NAMALWA (cell line): ENCODE results near the gene OMP.

Experiments
- DNase-seq: peaks from one replicate; pipeline ENCODE4 v3.0.0-alpha.2; 2015; ENCODE audit warnings: low spot score

The OMP gene

DNA sequence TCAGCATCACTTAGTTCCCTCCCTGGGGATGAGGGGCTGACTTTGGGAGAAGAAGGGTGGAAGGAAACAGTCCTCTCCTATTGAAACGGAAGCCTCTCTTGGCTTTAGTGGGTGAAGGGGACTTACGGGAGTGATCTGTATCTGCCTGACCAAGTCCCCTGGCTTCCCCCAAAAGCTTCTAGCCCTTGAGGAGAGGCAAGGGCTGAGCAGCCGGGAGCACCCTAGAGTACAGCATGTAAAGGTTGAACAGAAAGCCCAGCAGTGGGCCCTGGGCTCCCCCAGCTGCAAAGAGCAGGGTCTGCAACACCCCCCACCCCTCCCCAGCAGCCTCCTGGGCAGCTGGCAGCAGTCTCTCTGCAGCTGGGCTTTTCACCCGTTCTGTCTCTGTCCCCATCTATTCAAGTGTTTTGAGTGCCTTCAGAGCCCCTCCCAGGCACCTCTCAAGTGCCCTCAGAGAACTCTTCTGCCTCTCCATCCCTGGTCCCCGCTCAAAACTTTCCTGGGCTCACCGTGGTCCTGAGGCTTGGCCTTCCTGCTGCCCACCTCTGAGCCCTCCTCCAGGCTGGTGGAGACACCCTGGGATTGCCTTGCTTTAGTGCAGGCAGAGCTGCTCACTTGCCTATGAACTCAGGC lies 33.2 kb upstream of the OMP start:
- no peak for DNase-seq

DNA sequence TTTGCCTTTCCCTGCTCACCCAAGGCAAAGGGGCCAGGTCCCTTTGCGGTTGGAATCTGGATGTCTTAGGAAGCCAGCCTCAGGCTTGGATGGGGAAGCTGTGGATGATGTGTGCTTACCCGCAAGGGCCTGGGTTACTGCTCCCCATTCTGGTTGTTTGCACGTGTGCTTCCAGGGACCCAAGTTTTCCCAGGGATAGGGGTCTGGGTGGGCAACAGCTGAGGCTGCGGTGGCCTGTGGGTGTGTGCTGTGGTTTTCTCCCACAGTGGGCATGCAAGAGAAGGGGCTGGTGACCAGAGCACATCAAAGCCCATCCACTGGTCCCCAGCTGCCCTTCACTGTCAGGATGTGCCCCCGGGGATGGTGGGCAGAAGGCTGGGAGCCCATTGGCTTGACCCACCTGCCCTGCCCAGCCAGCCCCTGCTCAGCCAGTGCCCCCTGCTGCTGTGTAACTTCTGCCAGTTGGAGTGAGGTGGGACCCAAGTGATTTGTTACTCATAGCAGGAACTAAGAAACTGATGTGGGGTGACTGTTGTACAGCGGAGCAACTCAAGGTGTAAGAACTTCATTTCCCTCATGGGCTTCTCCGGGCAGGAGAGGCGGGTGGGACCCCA lies 32.6 kb upstream of the OMP start:
- DNase-seq = no peak

DNA sequence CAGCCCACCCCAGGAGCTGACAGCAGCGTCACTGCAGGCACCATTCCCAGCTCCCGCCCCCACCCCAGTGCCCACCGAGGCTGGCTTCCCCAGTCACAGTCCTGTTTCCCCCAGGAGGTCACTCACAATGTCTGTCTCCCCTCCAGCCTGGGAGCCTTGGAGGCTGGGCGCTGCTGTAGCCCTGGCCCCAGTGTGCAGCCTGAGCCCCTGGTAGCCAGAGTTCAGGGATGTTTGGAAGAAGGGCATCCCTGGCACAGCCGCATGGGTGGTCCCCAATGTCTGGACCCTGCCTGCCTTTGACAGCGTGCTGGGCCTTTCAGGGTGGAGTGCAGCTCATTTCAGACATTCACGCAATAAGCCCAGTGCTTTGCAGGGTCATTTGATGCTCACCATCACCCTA lies 31.6 kb upstream of the OMP start:
- DNase-seq = no peak

DNA sequence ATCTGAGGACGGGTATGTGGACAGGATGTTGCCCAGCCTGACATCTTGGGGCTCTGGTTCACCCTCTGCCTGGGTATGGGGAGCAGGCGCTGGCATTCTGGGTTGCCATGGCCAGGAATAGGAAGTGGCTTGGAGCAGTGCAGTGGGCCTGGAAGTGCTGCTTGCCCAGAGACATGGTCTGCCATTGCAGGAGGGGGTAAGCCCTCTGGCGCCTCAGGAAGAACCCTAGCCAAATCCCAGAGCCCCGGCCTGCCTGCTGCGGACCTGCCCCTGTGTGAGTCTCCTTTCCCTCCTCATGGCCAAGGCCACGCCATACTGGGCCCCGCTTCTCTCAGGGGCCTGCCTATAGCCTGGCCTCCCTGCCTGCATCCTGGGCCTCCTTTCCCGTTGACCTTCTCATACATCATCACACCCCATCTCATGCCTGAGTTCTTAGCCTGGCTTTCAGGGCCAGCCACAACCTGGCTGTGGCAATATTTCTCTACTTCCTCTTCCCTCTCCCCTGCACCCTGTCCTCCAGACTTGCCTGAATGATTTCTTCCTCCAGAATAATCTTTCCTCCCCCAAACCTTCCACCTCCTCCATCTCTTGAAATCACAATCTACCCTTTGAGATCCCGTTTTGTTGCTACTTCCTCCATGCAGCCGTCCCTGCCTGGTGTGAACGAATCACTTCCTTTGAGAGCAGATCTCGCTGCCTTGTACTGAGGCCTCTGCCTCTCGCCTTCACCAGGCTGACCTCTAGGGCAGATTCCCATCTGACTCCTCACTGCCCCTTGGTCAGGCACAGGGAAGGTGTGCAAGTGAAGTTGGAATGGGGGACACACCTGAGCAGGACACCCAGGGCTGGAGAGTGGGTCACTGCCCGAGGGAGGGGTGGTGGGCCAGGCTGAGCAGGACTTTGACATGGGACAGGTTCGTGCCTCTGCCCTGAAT lies 30.7 kb upstream of the OMP start:
- no peak for DNase-seq

DNA sequence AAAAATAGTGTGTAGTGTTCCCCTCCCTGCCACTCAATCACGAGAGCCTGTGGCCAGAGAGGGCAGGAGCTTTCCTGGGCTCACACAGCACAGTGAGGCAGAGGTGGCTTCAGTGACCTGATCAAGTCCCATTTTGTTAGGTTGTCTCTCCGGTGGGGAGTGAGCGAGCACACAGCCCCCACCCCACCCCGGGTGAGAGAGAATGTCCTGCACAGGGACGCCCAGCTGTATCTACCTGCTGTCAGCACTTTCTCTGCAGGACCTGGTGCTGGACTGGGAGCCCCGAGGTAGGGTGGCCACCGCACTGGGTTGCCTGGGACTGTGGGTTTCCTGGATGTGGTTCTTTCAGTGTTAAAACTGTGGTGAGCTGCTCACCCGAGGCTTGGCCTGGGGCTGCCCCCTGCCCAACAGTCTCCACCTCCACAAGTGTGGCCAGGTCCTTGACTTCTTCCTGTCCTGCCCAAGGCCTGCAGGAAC lies 29.8 kb upstream of the OMP start:
- no peak for DNase-seq

DNA sequence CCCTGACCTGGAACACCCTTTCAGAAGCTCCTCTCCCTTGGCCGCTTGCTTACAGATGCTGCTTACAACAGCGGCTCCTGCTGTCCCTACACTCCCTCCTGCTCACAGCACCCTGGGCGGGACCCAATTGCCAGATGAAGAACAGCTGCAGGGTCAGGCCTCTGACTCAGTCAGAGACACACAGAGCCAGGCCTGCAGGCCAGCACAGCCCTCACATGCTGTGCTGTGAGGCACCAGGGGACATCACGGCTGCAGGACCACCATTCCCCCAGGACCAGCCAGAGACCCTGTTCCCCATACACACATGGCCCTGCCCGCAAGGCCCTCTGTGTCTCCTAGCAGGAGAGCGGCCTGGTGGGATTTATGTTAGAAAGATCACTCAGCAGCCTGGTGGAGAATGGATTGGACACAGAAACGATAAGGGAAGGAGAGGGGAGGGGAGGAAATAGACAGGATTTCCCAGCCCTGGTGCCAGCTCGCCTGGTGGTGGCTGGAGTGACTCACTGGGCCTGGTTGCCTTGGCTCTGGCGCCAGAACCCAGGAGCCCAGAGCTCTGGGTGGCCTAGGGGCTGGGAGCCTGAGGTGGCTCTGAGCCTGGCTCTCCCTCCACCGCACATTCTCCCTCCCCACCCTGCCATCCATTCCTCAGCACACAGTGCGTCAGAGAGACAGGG lies 29.2 kb upstream of the OMP start:
- DNase-seq = no peak

DNA sequence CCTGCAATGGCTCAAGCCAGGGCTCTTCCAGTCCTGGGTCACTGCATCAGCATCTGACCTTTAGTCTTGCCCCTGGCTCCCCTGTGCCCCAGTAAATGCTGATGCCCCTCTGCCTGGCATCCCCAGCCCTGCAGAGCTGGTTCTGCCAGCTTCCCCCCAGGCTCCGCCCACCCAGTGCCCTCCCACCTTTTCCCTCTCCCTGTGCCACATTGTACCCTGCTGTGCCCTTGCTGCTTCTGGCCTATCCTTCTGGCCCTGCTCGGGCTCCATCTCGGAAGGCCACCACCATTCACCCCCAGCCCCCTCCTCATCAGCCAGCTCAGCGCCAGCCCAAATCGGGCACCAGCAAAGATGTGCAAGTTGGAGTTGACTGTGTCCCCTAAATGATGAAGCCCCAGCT lies 28.4 kb upstream of the OMP start:
- no peak for DNase-seq

DNA sequence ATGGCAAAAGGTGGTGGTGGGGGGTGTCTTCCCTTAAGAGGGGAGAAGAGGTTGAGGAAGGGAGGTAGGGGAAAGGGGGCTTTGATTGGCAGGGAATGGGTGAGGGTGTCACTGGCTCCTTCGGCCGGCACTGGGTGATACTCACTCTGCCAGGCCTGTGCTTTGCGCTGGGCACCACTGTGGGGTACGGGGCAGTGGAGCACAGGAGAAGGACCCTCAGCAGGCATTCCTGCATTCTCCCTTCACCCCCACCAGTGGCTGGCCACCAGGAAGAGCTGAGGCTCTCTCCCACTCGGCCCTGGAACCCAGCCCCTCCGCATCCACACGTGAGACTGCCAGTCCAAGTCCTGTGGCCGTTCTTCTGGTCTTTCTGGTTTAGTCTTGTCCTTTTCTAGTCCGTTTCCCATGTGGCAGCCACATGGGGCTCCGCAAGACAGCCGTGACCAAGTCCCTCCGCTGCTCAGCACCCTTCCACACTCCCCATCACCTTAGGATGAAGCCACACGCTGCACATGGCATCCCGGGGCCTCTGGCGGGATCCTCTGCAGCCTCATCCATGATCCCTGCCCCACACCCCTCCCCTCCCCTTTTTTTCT lies 27.9 kb upstream of the OMP start:
- no peak for DNase-seq

DNA sequence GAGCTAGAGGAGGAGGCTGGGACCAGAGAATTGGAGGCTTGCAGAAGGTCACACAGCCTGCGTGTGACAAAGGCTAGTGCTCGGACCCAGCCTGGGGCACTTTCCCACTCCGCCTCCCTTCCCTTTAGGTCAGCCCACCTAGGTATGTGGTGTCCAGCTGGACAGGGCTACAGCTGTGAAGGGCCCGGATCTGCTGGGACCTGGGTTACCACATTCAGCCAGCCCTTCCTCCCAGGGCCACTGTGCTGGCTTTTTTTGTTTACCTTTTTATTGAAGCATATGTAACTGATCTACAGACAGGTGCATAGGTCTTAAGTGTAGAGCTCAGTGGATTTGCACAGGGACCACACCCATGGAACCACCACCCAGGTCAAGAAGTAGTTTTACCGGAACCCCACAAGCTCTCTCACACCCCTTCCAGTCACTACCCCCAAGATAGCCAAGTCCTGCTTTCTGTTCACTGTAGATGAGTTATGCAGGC lies 27.2 kb upstream of the OMP start:
- DNase-seq = no peak

DNA sequence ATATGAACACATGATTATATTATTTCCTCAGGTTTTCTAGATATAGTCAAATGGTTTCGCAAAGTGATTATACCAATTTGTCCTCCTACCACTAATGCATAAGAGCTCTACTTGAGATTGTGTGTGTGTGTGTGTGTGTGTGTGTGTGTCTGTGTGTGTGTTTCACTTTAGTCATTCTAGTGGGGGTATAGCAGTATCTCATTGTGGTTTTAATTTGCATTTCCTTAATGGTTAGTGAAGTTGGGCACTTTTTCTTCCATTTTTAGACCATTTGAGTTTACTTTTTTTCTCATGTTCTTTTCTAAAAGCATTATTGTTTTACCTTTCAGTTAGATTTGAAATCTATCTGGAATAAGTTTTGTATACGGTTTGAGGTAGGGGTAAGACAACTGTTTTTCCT lies 23.0 kb upstream of the OMP start:
- no peak for DNase-seq

DNA sequence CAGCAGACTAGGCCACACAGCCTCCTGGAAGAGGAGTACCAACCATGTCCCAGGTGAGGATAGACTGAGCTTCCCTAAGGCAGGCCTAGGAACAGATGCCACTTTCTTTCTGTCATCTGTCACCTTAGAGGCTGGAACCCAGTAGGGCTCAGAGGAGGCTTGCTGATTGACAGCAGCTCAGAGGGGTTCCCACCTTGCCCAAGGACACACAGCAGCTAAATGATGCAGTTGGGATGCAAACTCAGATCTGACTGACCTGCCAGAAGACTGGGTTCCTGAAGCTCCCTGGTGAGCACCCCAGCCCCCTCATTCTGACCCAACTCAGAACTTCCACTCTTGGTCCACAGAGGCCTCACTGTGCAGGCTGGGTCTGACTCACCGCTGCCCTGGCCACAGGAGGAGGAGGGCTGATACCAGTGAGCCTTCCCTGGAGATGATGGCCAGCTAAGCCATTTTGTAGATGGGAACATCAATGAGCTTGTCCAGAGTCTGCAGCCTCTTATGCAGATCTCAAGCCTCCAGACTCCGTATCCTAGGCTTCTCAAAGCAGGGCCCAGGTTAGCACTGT lies 21.9 kb upstream of the OMP start:
- DNase-seq = no peak

DNA sequence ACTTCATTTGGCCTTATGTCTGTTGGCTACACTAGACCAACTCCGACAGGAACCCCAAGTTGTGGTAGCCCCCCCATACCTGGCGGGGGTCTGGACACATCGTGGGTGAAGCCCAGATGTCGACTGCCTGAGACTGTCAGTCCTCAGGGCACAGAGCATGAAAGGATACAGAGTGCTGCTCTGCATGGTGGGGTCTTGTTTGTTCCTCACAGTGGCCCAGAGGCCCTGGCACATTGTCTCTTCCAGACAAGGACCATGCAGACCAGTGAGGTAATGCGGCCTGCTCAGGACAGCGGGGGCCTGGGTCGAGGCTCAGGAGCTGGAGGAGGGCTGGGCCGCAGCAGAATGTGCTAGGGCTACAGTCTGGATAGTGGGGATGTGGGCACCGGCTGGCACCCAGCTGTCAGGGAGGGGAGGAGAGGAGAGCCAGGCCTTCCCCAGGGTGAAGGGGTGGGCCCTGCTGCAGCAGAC lies 21.2 kb upstream of the OMP start:
- no peak for DNase-seq

DNA sequence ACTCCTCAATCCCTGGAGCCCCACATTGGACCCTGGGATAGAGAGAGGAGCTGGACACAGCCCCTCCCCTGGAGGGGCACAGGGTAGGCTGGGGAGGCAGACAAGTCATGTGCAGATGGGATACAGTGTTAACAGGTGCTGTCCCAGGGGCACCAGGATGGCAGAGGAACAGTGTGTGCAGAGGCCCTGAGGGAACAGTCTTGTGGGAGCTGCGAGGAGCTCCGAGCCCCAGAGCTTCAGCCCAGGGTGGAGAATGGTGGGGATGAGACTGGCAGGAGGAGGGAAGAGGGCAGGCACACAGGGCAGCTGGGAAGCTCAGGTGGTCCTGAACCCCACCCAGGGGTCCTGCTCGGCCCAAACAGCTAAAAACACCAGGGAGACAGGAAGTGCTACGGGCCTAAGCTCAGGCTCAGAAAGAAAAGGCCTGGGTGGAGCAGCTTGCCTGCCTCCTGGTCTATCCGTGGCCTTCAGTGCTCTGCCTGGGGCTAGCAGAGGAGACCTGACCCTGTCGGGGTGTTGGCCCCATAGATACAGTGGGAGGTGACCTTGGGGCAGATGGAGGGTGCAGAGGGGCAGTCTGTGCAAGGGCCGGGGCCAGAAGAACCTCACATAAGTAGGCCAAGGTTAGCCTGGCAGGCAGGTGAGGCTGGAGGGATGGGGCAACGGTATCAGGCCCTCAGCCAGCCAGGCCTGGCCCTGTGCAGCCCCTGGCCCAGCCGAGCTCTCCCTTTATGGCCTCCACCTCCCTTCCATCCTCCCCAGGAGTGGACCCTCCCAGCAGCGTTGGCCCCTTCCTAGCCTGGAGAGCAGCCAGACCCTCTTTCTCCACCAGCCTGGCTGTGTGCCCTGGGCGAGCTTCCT lies 20.4 kb upstream of the OMP start:
- no peak for DNase-seq

DNA sequence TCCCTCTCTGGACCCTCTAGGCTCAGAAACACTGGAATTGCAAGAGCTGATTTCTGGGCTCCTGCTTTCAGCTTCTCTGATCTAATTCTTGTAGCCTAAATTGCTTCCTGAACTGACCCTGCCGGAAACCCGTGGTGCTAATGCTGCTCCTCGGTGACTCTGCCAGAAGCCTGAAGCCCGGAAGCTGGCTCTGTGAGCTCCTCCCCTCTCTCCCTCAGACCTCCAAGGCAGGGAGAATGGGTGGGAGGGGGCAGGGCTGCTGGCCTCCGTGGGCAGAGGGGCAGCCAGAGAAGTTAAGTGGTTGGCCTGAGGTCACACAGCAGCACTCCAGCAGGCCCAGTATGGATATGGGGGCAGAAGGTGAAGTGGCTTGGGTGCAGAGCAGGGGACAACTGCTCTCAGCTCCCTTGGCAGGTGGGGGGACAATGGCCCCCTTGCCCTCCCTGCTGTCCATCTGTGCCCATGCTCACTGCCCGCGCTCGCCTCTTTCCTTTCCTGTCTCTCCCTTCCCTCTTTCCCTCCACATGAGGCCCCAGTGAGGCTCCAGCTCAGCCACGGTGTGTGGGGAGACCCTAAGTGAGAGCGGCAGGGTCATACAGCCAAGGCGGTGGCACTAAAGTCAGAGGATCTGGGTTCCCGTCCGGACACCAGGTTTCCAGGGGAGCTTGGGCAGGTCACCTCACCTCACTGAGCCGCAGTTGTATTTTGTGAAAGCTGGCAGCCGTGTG lies 19.6 kb upstream of the OMP start:
- DNase-seq = no peak

DNA sequence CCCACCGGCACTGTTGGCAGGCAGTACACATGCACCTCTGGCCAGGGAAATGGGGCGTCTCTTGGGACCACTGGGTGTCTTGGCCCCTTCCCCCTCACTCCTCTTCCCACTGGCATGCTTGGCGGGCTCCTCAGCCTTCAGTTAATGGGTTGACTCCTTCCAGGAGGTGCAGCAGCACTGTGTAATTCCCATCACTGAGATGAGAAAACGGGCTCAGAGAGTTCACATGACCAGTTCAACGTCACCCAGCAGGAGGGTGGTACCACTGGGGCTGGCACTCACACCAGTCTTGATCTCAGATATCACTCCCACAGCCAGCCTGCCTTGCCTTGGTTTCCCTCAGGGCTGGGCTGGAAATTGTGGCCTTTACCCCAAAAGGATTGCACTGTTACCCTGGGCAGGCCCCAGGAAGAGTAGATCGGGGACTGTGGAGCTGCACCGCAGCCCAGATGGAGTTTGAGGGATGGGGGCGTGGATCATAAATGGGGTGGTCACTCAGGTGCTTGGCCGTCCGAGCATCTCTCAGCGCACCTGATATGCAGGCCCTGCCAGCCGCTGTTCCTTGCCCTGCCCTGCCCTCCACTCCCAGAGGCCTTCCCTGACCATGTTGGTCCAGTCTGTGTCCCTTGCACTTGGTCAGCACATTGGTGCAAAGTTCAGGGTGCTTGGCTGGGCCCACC lies 18.9 kb upstream of the OMP start:
- no peak for DNase-seq

DNA sequence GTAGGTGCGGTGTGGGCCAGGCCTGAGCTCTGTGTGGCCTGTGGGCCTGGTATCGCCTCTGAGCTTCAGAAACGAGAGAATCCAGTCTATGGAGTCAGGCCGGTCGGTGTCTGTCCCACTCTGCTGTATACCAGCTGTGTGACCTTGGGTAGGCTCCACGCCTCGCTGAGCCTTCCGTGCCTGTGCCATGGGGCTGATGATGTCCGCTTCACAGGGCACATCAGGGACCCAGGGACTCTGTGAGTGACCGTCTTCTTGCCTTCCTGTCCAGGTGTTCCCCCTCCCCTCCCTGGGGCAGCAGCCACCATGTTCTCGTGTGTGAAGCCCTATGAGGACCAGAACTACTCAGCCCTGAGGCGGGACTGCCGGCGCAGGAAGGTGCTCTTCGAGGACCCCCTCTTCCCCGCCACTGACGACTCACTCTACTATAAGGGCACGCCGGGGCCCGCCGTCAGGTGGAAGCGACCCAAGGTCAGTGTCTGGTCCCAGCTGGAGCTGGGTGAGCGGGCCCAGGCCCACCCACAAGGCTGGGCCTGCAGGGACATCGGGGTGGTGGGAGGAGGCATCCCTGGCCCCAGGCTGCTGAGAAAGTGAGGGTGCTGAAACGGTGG lies 18.0 kb upstream of the OMP start:
- no peak for DNase-seq

DNA sequence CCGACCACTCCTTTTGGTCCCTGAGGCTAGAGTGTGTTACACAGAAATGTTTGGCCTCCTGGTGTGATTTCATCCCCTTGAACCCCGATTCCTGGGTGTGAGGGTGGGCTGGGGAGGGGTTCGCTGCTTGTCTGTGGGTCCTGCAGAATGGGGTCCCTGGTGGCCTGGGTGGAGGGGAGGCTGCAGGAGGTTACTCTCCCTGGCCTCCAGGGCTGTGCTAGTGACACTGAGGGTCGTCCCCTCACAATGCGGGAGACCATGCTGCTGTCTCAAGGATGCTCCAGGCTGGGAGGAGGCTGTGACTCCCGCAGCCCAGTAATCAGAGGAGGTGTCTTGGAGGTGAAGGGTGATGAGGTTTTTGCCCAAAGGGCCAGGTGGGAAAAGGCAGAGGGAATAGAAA lies 17.0 kb upstream of the OMP start:
- no peak for DNase-seq

DNA sequence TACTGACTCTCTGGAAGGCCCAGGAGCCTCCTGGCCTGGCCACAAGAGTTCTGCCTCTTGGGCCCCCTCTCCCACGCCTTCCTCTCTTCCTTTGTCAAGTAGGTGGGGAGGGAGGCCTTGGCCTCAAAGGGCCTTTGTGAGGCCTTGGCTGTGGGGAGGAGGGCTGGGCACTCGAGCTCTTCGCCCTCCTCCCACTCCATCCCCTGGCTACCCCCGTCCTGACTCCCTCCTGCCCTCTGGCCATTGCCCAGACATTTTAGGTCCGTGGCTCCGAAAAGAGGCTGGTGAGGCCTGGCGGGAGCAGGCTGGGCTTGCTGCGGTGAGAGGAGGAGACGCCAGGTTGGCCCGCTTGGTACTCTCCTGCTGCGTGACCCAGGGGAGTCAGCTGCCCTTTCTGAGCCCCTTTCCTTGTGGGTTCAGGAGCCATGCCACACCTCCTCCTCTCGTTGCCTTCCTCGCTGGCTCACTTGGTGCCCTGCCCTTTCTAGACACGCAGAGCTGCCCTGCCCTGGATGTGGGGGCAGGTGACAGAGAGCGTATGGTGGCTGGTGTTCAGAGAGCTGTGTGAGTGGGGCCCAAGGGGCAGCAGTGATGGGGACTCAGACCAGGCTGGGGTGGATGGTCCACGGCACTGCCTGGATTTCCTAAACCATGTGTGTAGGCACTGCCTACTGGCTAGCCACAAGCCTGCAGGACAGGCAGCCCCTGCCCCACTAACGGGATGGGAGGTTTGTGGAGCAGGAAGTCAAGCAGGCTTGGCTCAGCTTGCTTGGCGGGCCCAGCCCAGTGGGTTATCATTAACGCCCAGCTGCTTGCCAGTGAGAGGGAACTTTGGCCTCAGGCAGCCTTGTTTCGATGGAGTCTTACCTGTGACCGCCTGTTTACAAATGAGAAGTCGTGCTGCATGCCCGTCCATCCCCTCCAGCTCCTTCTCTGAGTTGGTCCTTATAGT lies 15.8 kb upstream of the OMP start:
- no peak for DNase-seq
